GM12864 (cell line): ENCODE data around the gene TMEM132D.

Source experiments
- DNase-seq: peaks from one replicate; pipeline ENCODE4 v3.0.0-alpha.2; 2011; ENCODE audit warnings: low read depth
- H3K4me3 ChIP-seq: 2 replicates; pipeline ENCODE4 v1.5.1; 2011; ENCODE audit warnings: mild to moderate bottlenecking, low read depth, low read length, control low read depth
- CTCF ChIP-seq: IDR thresholded peaks from 2 replicates; pipeline ENCODE4 v1.5.1; 2011; ENCODE audit warnings: low read depth, mild to moderate bottlenecking, moderate library complexity, low read length, control low read depth, inconsistent platforms; ENCODE audit errors: missing control alignments

Gene TMEM132D

GRCh38 chr12:129081755-129082250 lies 822.0 kb downstream of the TMEM132D start:
- TF ChIP-seq CTCF, result no peak
- DNase-seq, result no peak
- no peak overlapping the region for H3K4me3 ChIP-seq

- TF ChIP-seq CTCF, result no peak
- DNase-seq, result no peak
- no peak overlapping the region for H3K4me3 ChIP-seq
Measured at GRCh38 chr12:129080821-129081220, 823.0 kb downstream of the TMEM132D start.

- DNase-seq, result no peak
- H3K4me3 ChIP-seq, result no peak overlapping the region
- TF ChIP-seq CTCF, result no peak
Measured at GRCh38 chr12:129080391-129080790, 823.4 kb downstream of the TMEM132D start.

GRCh38 chr12:129079719-129080118 lies 824.1 kb downstream of the TMEM132D start:
- DNase-seq, result no peak
- TF ChIP-seq CTCF, result no peak

GRCh38 chr12:129076441-129077320 lies 827.1 kb downstream of the TMEM132D start:
- TF ChIP-seq CTCF, result no peak
- DNase-seq, result no peak

More at GRCh38 chr12:129079719-129080118, 824.1 kb downstream of the TMEM132D start:
- H3K4me3 ChIP-seq, result no peak overlapping the region

GRCh38 chr12:129075460-129076208 lies 828.2 kb downstream of the TMEM132D start:
- no peak for TF ChIP-seq CTCF
- DNase-seq, result no peak
- no peak overlapping the region for H3K4me3 ChIP-seq

More at GRCh38 chr12:129076441-129077320, 827.1 kb downstream of the TMEM132D start:
- H3K4me3 ChIP-seq, result no peak overlapping the region
